Mesendoderm (in vitro differentiated cells): Measurements from ENCODE around the gene CHRM5.

Source experiments
- DNase-seq: peaks from one replicate; pipeline ENCODE4 v3.0.0; 2013
- H2AK5ac ChIP-seq: 2 replicates; pipeline ENCODE4 v1.6.1; 2013; ENCODE audit warnings: low read length, inconsistent platforms
- H2BK120ac ChIP-seq: 2 replicates; pipeline ENCODE4 v1.6.1; 2013; ENCODE audit warnings: low read depth, mild to moderate bottlenecking, low read length, moderate library complexity, mixed read lengths
- H2BK15ac ChIP-seq: replicated peaks from 2 replicates; pipeline ENCODE4 v1.6.1; 2013; ENCODE audit warnings: low read depth, mild to moderate bottlenecking, moderate library complexity
- H2BK5ac ChIP-seq: 2 replicates; pipeline ENCODE4 v1.6.1; 2013; ENCODE audit warnings: low read length, inconsistent platforms
- H3K18ac ChIP-seq: 2 replicates; pipeline ENCODE4 v1.6.1; 2013; ENCODE audit warnings: mild to moderate bottlenecking, low read length, mixed read lengths
- H3K23ac ChIP-seq: one replicate; pipeline ENCODE4 v1.6.1; 2013; ENCODE audit warnings: low read length
- H3K27ac ChIP-seq: 2 replicates; pipeline ENCODE4 v1.5.1; 2013; ENCODE audit warnings: low read depth, mild to moderate bottlenecking, inconsistent platforms, low read length, moderate library complexity
- H3K27me3 ChIP-seq: 2 replicates; pipeline ENCODE4 v1.6.1; 2013; ENCODE audit warnings: low read length, control low read depth, mild to moderate bottlenecking, inconsistent platforms; ENCODE audit not compliant: insufficient read depth, poor library complexity
- H3K36me3 ChIP-seq: 2 replicates; pipeline ENCODE4 v1.6.1; 2013; ENCODE audit warnings: low read length, inconsistent platforms; ENCODE audit not compliant: control insufficient read depth, insufficient read depth
- H3K4ac ChIP-seq: one replicate; pipeline ENCODE4 v1.6.1; 2013; ENCODE audit warnings: low read depth, mild to moderate bottlenecking, low read length, moderate library complexity
- H3K4me1 ChIP-seq: 2 replicates; pipeline ENCODE4 v1.6.1; 2013; ENCODE audit warnings: low read depth, low read length, inconsistent platforms; ENCODE audit not compliant: control insufficient read depth
- H3K4me2 ChIP-seq: 2 replicates; pipeline ENCODE4 v1.6.1; 2013; ENCODE audit warnings: low read length
- H3K4me3 ChIP-seq: 2 replicates; pipeline ENCODE4 v1.5.1; 2013; ENCODE audit warnings: mild to moderate bottlenecking, low read length
- H3K56ac ChIP-seq: one replicate; pipeline ENCODE4 v1.6.1; 2013; ENCODE audit warnings: low read length
- H3K79me1 ChIP-seq: 2 replicates; pipeline ENCODE4 v1.6.1; 2013; ENCODE audit warnings: low read length, inconsistent platforms
- H3K79me2 ChIP-seq: 2 replicates; pipeline ENCODE4 v1.6.1; 2013; ENCODE audit warnings: mild to moderate bottlenecking, low read length; ENCODE audit not compliant: control insufficient read depth, insufficient read depth
- H3K9ac ChIP-seq: 2 replicates; pipeline ENCODE4 v1.6.1; 2013; ENCODE audit warnings: low read length, inconsistent platforms
- H4K5ac ChIP-seq: one replicate; pipeline ENCODE4 v1.6.1; 2013; ENCODE audit warnings: low read length
- H4K8ac ChIP-seq: one replicate; pipeline ENCODE4 v1.6.1; 2013; ENCODE audit warnings: low read depth, mild to moderate bottlenecking, control low read depth, low read length, moderate library complexity
- WGBS: extraction: QIAGEN DNeasy Blood & Tissue Kit; methylation state at CpG from one replicate; pipeline ENCODE4 v1.1.7; 2013; ENCODE audit warnings: low lambda C conversion rate, missing lambda C conversion rate; ENCODE audit not compliant: insufficient coverage; ENCODE audit errors: extremely low coverage; 5-methylcytosine and 5-hydroxymethylcytosine counted together

The CHRM5 gene

DNA sequence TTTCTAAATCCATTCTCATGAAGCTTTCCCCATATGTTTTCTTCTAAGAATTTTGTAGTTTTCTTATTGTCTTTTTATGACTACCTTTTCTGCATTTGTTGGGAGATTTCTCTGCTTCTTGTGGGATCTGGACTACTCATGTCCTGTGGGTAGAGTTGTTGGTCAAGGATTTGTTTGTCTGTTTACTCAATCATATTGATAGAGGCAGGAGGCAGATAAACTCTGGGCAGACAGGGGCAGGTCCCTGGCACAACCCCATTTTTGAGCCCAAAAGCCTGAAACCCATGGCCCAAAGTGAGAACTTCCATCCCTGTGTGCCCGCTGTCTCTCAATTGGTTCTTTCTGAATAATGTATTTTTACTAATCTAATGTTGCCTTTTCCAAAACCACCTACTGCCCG, 145.9 kb downstream of the CHRM5 start:
- no CpG with 5 or more reads among the region's 2 CpGs for WGBS
- no peak overlapping the region for H2BK120ac ChIP-seq

GRCh38 chr15:34114739-34115138, 146.4 kb downstream of the CHRM5 start:
- H3K36me3 ChIP-seq: no peaks in the 10 kb centered on the region
- H3K18ac ChIP-seq: no peak overlapping the region
- no peak overlapping the region for H2BK15ac ChIP-seq
- no peak overlapping the region for H3K4me2 ChIP-seq
- H3K79me2 ChIP-seq: no peaks in the 10 kb centered on the region
- H4K8ac ChIP-seq: no peak overlapping the region
- H3K79me1 ChIP-seq: no peaks in the 10 kb centered on the region
- H3K27me3 ChIP-seq: no peaks in the 10 kb centered on the region
- no peak overlapping the region for H3K56ac ChIP-seq
- WGBS: no CpG with 5 or more reads among the region's 3 CpGs
- H3K9ac ChIP-seq: no peak overlapping the region
- no peaks in the 10 kb centered on the region for H3K4me1 ChIP-seq
- H3K4me3 ChIP-seq: no peak overlapping the region
- no peak overlapping the region for H2BK120ac ChIP-seq
- no peak for DNase-seq
- no peak overlapping the region for H3K27ac ChIP-seq
- H3K4ac ChIP-seq: no peak overlapping the region
- H2BK5ac ChIP-seq: no peak overlapping the region
- no peak overlapping the region for H3K23ac ChIP-seq
- no peak overlapping the region for H4K5ac ChIP-seq
- H2AK5ac ChIP-seq: no peak overlapping the region

More for the DNA sequence above, 145.9 kb downstream of the CHRM5 start:
- Histone ChIP-seq H3K9ac (no peak overlapping the region), H4K5ac (no peak overlapping the region), H3K79me2 (no peaks in the 10 kb centered on the region), H3K27ac (no peak overlapping the region), H3K36me3 (no peaks in the 10 kb centered on the region), H3K79me1 (no peaks in the 10 kb centered on the region), H3K27me3 (no peaks in the 10 kb centered on the region), H3K4me3 (no peak overlapping the region), H4K8ac (no peak overlapping the region), H2BK15ac (no peak overlapping the region), H3K4ac (no peak overlapping the region), H3K56ac (no peak overlapping the region), H3K4me2 (no peak overlapping the region), H2AK5ac (no peak overlapping the region), H2BK5ac (no peak overlapping the region), H3K18ac (no peak overlapping the region), H3K4me1 (no peaks in the 10 kb centered on the region), H3K23ac (no peak overlapping the region)
- no peak for DNase-seq

DNA sequence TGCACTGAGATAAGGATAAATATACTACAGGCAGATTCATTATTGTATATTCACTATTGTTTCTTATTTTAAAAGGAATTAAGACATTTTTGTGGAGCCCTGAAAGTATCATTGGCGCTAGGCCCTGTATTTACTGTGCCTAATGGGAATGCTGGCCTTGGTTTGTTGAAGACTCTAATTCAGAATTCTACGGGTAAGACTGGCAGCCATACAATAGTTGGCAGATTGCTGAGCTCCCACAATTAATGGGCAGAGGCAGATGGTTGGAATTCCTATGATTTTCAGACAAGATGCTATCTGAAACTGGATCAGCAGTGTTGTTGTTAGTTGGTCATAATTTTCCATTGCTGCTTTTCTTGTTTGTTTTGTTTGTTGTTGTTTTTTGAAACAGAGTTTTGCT, 148.3 kb downstream of the CHRM5 start:
- WGBS: no CpG with 5 or more reads among the region's 2 CpGs
- Histone ChIP-seq H3K27ac (no peak overlapping the region), H3K4ac (no peak overlapping the region)

More for the DNA sequence above, 148.3 kb downstream of the CHRM5 start:
- H3K27me3 ChIP-seq: no peaks in the 10 kb centered on the region
- H3K79me1 ChIP-seq: no peaks in the 10 kb centered on the region
- H3K4me1 ChIP-seq: no peaks in the 10 kb centered on the region
- H3K18ac ChIP-seq: no peak overlapping the region
- no peak for DNase-seq
- no peak overlapping the region for H3K9ac ChIP-seq
- H4K5ac ChIP-seq: no peak overlapping the region
- no peak overlapping the region for H2AK5ac ChIP-seq
- no peak overlapping the region for H2BK15ac ChIP-seq
- H3K56ac ChIP-seq: no peak overlapping the region
- H3K4me2 ChIP-seq: no peak overlapping the region
- no peak overlapping the region for H3K4me3 ChIP-seq
- no peak overlapping the region for H3K23ac ChIP-seq
- no peak overlapping the region for H2BK5ac ChIP-seq
- no peaks in the 10 kb centered on the region for H3K36me3 ChIP-seq
- H4K8ac ChIP-seq: no peak overlapping the region
- H3K79me2 ChIP-seq: no peaks in the 10 kb centered on the region
- no peak overlapping the region for H2BK120ac ChIP-seq
